Measurements from ENCODE around the gene HPN. TPM values are rescaled to one million over a fixed set of nuclear protein-coding genes. Genes with fewer than 3 reads are reported as not detected.
"Not testable (repeated sequence)": the region's sequence is repeated elsewhere in the genome, so short reads cannot be mapped to it uniquely, and the experiment has no call there.

HPN gene
- total RNA-seq, 1 donor from 2014 or later = 28.1 TPM

GRCh38 chr19:35026418-35026817 lies 15.1 kb upstream of the HPN start:
- no peak overlapping the region for H3K27ac ChIP-seq
- H3K36me3 ChIP-seq = peaks cover 71% of the 10 kb centered on the region

GRCh38 chr19:35027009-35027408 lies 14.5 kb upstream of the HPN start:
- ATAC-seq (no peak), DNase-seq (no peak)
- Histone ChIP-seq H3K27ac (no peak overlapping the region), H3K9me3 (no peaks in the 10 kb centered on the region), H3K4me1 (peaks cover 15% of the 10 kb centered on the region), H3K27me3 (ENCODE audit: low read depth) (no peaks in the 10 kb centered on the region), H3K4me3 (no peak overlapping the region), H3K36me3 (peaks cover 65% of the 10 kb centered on the region)
- intact Hi-C loops (cut with DNase I) = no loop called here
- no peak for TF ChIP-seq CTCF (IDR thresholded peaks at IDR 0.05)

More at GRCh38 chr19:35026418-35026817, 15.1 kb upstream of the HPN start:
- Histone ChIP-seq H3K4me1 (peaks cover 14% of the 10 kb centered on the region), H3K4me3 (no peak overlapping the region), H3K9me3 (no peaks in the 10 kb centered on the region), H3K27me3 (ENCODE audit: low read depth) (no peaks in the 10 kb centered on the region)
- ATAC-seq = no peak
- no peak for DNase-seq
- no peak for TF ChIP-seq CTCF (IDR thresholded peaks at IDR 0.05)
- intact Hi-C loops (cut with DNase I) = no loop called here

- DNase-seq (no peak), ATAC-seq (no peak)
- H3K9me3 ChIP-seq = no peaks in the 10 kb centered on the region
- no peak overlapping the region for H3K27ac ChIP-seq
- TF ChIP-seq CTCF (IDR thresholded peaks at IDR 0.05) = no peak
- peaks cover 55% of the 10 kb centered on the region for H3K36me3 ChIP-seq
- no peaks in the 10 kb centered on the region for H3K27me3 ChIP-seq (ENCODE audit: low read depth)
- no peak overlapping the region for H3K4me3 ChIP-seq
- H3K4me1 ChIP-seq = peaks cover 15% of the 10 kb centered on the region
- intact Hi-C loops (cut with DNase I) = no loop called here
Measured at GRCh38 chr19:35027851-35028599, 13.5 kb upstream of the HPN start.

GRCh38 chr19:35028600-35028885 lies 13.0 kb upstream of the HPN start:
- H3K9me3 ChIP-seq; H3K27me3 ChIP-seq (ENCODE audit: low read depth); intact Hi-C loops (cut with DNase I); ATAC-seq; H3K4me3 ChIP-seq; DNase-seq; H3K27ac ChIP-seq: not testable (repeated sequence)
- Histone ChIP-seq H3K36me3 (peaks cover 50% of the 10 kb centered on the region), H3K4me1 (peaks cover 15% of the 10 kb centered on the region)

- H3K9me3 ChIP-seq; H3K4me3 ChIP-seq; DNase-seq; H3K27ac ChIP-seq; ATAC-seq; H3K27me3 ChIP-seq (ENCODE audit: low read depth); intact Hi-C loops (cut with DNase I): not testable (repeated sequence)
- H3K4me1 ChIP-seq = peaks cover 15% of the 10 kb centered on the region
- H3K36me3 ChIP-seq = peaks cover 42% of the 10 kb centered on the region
Measured at GRCh38 chr19:35029275-35029736, 12.2 kb upstream of the HPN start.

- Histone ChIP-seq H3K27ac (no peak overlapping the region), H3K27me3 (ENCODE audit: low read depth) (no peaks in the 10 kb centered on the region), H3K36me3 (peaks cover 41% of the 10 kb centered on the region), H3K4me3 (peak overlapping the region; percentile 53), H3K9me3 (no peaks in the 10 kb centered on the region), H3K4me1 (peaks cover 15% of the 10 kb centered on the region)
- TF ChIP-seq CTCF (IDR thresholded peaks at IDR 0.05) = no peak
- ATAC-seq (peak; percentile 3 to 10), DNase-seq (no peak)
- intact Hi-C loops (cut with DNase I) = no loop called here
Measured at GRCh38 chr19:35029737-35030256, 11.7 kb upstream of the HPN start.
